PC-3 (cell line): Measurements from ENCODE around the gene MTF1. TPM values are rescaled to one million over a fixed set of nuclear protein-coding genes. Genes with fewer than 3 reads are reported as not detected.

Source experiments
- ATAC-seq: fragments of 200-7000 bp; cut with Tn5 transposase; 2 replicates; pipeline ENCODE4 v1.9.1; 2020; ENCODE audit warnings: mild to moderate bottlenecking, moderate library complexity
- BruUV-seq: library from RNA; stranded (reverse); fragments of 400-500 nt; replicated peaks from 2 replicates; lab custom pipeline; 2021; lab: Mats Ljungman, UMichigan
- CTCF ChIA-PET: fragments of 300-600 bp; sonication (Branson Sonifier 250); formaldehyde crosslinking; loops from one replicate; lab custom pipeline; 2022; ENCODE audit warnings: antibody characterized with exemption; lab: Charles Lee
- POLR2A ChIA-PET: fragments of 300-600 bp; sonication (Branson Sonifier 250); formaldehyde crosslinking; loops from one replicate; lab custom pipeline; 2022; ENCODE audit warnings: antibody characterized with exemption; ENCODE audit not compliant: unreplicated experiment; lab: Charles Lee
- DNase-seq: peaks from one replicate; pipeline ENCODE4 v3.0.0-alpha.2; 2015
- H2AFZ ChIP-seq: fragments of 300-600 bp; sonication (generic); 2 replicates; pipeline ENCODE4 v1.6.0; 2016; ENCODE audit warnings: antibody characterized with exemption, low read length
- H3F3A ChIP-seq: fragments of 300-600 bp; sonication (generic); one replicate; pipeline ENCODE4 v1.6.0; 2017; ENCODE audit warnings: antibody characterized with exemption, low read length, control low read depth, mild to moderate bottlenecking; ENCODE audit not compliant: unreplicated experiment
- H3K27ac ChIP-seq: fragments of 300-600 bp; sonication (generic); 2 replicates; pipeline ENCODE4 v1.5.1; 2016; ENCODE audit warnings: mild to moderate bottlenecking, low read length
- H3K27me3 ChIP-seq: fragments of 300-600 bp; sonication (generic); 2 replicates; pipeline ENCODE4 v1.6.1; 2016; ENCODE audit warnings: low read length, mixed read lengths
- H3K36me3 ChIP-seq: fragments of 300-600 bp; sonication (generic); 2 replicates; pipeline ENCODE4 v1.6.1; 2016; ENCODE audit warnings: low read depth, mixed run types, low read length, mixed read lengths
- H3K4me1 ChIP-seq: fragments of 300-600 bp; sonication (generic); 2 replicates; pipeline ENCODE4 v1.5.1; 2016; ENCODE audit warnings: low read length; ENCODE audit not compliant: insufficient read depth
- H3K4me2 ChIP-seq: fragments of 300-600 bp; sonication (generic); 2 replicates; pipeline ENCODE4 v1.6.0; 2016; ENCODE audit warnings: low read length
- H3K4me3 ChIP-seq: fragments of 300-600 bp; sonication (generic); 2 replicates; pipeline ENCODE4 v1.5.1; 2016; ENCODE audit warnings: mild to moderate bottlenecking, low read length, mixed read lengths
- H3K79me2 ChIP-seq: fragments of 300-600 bp; sonication (generic); 2 replicates; pipeline ENCODE4 v1.6.1; 2017; ENCODE audit warnings: low read length, mixed read lengths
- H3K9ac ChIP-seq: fragments of 300-600 bp; sonication (generic); 2 replicates; pipeline ENCODE4 v1.6.0; 2016; ENCODE audit warnings: mild to moderate bottlenecking, low read length
- H3K9me2 ChIP-seq: fragments of 300-600 bp; sonication (generic); replicated peaks from 2 replicates; pipeline ENCODE4 v1.6.1; 2016; ENCODE audit warnings: mixed run types, low read length, mixed read lengths
- H3K9me3 ChIP-seq: fragments of 300-600 bp; sonication (generic); 2 replicates; pipeline ENCODE4 v1.6.1; 2016; ENCODE audit warnings: low read length, mixed read lengths
- H4K20me1 ChIP-seq: fragments of 300-600 bp; sonication (generic); 2 replicates; pipeline ENCODE4 v1.6.1; 2016; ENCODE audit warnings: low read length, mixed read lengths
- CTCF ChIP-seq: fragments of 300-600 bp; sonication (generic); conservative IDR thresholded peaks from 2 replicates; pipeline ENCODE4 v1.5.1; 2017; ENCODE audit warnings: antibody characterized with exemption, low read depth, mild to moderate bottlenecking, low read length
- EZH2 ChIP-seq: fragments of 300-600 bp; sonication (generic); IDR thresholded peaks from one replicate; pipeline ENCODE4 v1.6.1; 2017; ENCODE audit warnings: antibody characterized with exemption, mild to moderate bottlenecking, low read length; ENCODE audit not compliant: unreplicated experiment
- EZH2phosphoT487 ChIP-seq: fragments of 300-600 bp; sonication (generic); IDR thresholded peaks from 2 replicates; pipeline ENCODE4 v1.6.1; 2018; ENCODE audit warnings: mild to moderate bottlenecking, antibody characterized with exemption, low read length, borderline replicate concordance
- intact Hi-C: fragments of 100-400 bp; cut with micrococcal nuclease; formaldehyde crosslinking; loops from 2 replicates; pipeline ENCODE4 v1.9.0; 2023
- total RNA-seq: library from RNA; depleted of rRNA; stranded (reverse); fragments of >200 nt; gene quantifications from 2 replicates; pipeline ENCODE4 v1.2.3, GENCODE V29; 2014

The MTF1 gene
- total RNA-seq, 1 experiment from 2014 or later, result 5.4 TPM

DNA sequence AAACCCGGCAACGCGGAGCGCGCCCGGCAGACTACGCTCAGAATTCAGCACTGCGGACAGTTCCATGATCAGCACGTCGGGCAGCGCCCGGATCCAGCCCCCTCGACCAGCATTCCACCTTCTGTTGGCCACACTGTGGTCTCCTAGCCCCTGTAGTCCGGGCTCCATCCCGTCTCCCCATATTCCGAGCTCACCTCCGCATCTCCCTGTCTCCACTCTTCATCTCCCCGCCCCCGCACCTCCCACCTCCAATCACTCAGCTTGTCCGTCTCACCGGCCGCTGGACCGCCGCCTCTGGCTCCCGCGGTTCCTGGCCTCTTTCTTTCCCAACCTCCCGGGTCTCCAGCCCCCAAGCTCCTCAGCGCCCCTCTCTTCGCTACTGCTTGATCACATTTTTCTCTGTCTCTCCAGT is 95.0 kb downstream of the MTF1 start:
- no peaks in the 10 kb centered on the region for H3K9me3 ChIP-seq
- H3K27me3 ChIP-seq, result peaks cover 48% of the 10 kb centered on the region
- H3F3A ChIP-seq, result no peaks in the 10 kb centered on the region
- no peaks in the 10 kb centered on the region for H3K36me3 ChIP-seq
- no peak overlapping the region for H3K9ac ChIP-seq
- H3K27ac ChIP-seq, result no peak overlapping the region
- intact Hi-C loops, result no loop called here
- no peak overlapping the region for H2AFZ ChIP-seq
- no peak overlapping the region for H3K4me2 ChIP-seq
- no peak for DNase-seq
- no peak overlapping the region for H3K4me3 ChIP-seq
- peaks cover 6% of the 10 kb centered on the region for H3K4me1 ChIP-seq
- H4K20me1 ChIP-seq, result no peaks in the 10 kb centered on the region
- no peaks in the 10 kb centered on the region for H3K79me2 ChIP-seq
- no peaks in the 10 kb centered on the region for H3K9me2 ChIP-seq
- TF ChIP-seq CTCF, result no peak
- no peak for TF ChIP-seq EZH2
- no peak for TF ChIP-seq EZH2phosphoT487
- ChIA-PET POLR2A (no interaction called here), CTCF (no interaction called here)
- ATAC-seq, result no peak
- BruUV-seq, result no TSS peak

DNA sequence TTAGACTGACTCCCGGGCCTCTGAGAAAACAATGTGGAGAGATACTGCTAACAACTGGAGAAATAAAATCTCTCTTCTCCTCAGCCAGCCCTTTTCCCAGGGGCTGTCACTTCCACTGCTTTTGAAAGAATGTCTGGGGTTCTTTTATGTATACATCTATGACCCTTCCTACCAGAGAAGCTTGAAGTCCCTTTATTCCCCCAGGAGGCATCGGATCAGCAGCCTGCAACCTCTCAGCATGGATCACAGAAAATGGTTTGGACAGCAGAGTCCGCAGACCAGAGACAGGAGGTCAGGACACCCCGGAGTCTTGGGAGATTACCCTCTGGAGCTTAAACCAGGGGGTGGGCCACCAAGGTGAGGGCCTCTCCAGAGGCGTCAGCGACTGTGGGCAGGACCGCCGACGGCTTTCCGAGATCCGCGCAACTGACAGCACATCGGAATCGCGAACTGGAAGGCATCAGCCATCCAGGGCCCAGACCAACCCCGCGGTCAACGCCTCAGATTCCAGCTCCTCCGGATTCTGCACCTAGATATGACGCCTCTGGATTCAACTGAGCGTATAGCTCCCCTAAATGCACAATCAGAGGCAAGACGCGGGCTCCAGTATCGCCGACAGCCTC is 95.5 kb downstream of the MTF1 start:
- H3K79me2 ChIP-seq, result no peaks in the 10 kb centered on the region
- intact Hi-C loops, result no loop called here
- POLR2A ChIA-PET, result no interaction called here
- no peaks in the 10 kb centered on the region for H3K9me3 ChIP-seq
- CTCF ChIA-PET, result no interaction called here
- H3K9me2 ChIP-seq, result no peaks in the 10 kb centered on the region
- no peaks in the 10 kb centered on the region for H3F3A ChIP-seq
- BruUV-seq, result no TSS peak
- ATAC-seq, result no peak
- H2AFZ ChIP-seq, result no peak overlapping the region
- no peak overlapping the region for H3K4me2 ChIP-seq
- no peak overlapping the region for H3K9ac ChIP-seq
- peaks cover 45% of the 10 kb centered on the region for H3K27me3 ChIP-seq
- no peak for DNase-seq
- no peak overlapping the region for H3K27ac ChIP-seq
- no peaks in the 10 kb centered on the region for H3K36me3 ChIP-seq
- no peak overlapping the region for H3K4me3 ChIP-seq
- no peaks in the 10 kb centered on the region for H4K20me1 ChIP-seq
- H3K4me1 ChIP-seq, result peaks cover 6% of the 10 kb centered on the region
- TF ChIP-seq EZH2phosphoT487 (no peak), EZH2 (no peak), CTCF (no peak)

DNA sequence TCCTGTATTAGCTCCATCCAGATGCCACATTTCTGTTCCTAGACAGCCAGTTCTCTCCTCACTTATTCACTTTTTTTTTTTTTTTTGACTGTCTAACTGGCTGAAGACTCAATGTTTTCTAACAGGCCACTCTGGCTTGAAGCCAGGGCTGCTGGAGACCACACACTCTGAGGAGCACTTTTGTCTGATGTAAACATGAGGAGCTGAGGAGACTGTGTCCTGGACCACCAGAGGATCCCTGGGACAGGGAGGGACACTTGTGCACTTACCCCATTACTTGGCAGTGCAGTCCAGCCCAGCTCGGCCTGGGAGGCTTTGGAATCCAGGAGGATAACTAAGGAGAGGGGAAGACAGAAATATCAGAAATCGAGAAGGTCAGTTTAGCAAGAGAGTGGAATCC is 96.9 kb downstream of the MTF1 start:
- Histone ChIP-seq H3K36me3 (no peaks in the 10 kb centered on the region), H3K79me2 (no peaks in the 10 kb centered on the region), H3K27ac (no peak overlapping the region), H3K9me2 (no peaks in the 10 kb centered on the region), H4K20me1 (no peaks in the 10 kb centered on the region), H3F3A (no peaks in the 10 kb centered on the region), H3K9me3 (no peaks in the 10 kb centered on the region), H3K4me2 (no peak overlapping the region), H3K4me3 (no peak overlapping the region), H2AFZ (no peak overlapping the region), H3K9ac (no peak overlapping the region), H3K27me3 (peaks cover 38% of the 10 kb centered on the region), H3K4me1 (peaks cover 6% of the 10 kb centered on the region)
- BruUV-seq, result no TSS peak
- DNase-seq (no peak), ATAC-seq (no peak)
- intact Hi-C loops, result no loop called here
- ChIA-PET POLR2A (no interaction called here), CTCF (no interaction called here)
- TF ChIP-seq EZH2phosphoT487, result no peak
- no peak for TF ChIP-seq CTCF
- no peak for TF ChIP-seq EZH2
